Activated CD8-positive, alpha-beta T cell treated with anti-CD3 and anti-CD28 coated beads for 36 hours (primary cell): ENCODE measurements around the gene NMUR2. TPM values are rescaled to one million over a fixed set of nuclear protein-coding genes. Genes with fewer than 3 reads are reported as not detected.

Experiments used
- ATAC-seq: fragments of 200-7000 bp; cut with Tn5 transposase; one replicate; pipeline ENCODE4 v1.10.0; 2021; ENCODE audit warnings: mild to moderate bottlenecking, moderate library complexity
- CTCF ChIA-PET: fragments of 350-600 bp; sonication (Branson Sonifier 250); formaldehyde crosslinking; loops from one replicate; lab custom pipeline; 2021; ENCODE audit warnings: antibody characterized with exemption; lab: Charles Lee
- POLR2A ChIA-PET: fragments of 350-600 bp; sonication (Branson Sonifier 250); formaldehyde crosslinking; loops from one replicate; lab custom pipeline; 2021; ENCODE audit warnings: antibody characterized with exemption; lab: Charles Lee
- DNase-seq: peaks from one replicate; pipeline ENCODE4 v3.0.0-alpha.2; 2020
- H3K27ac Mint-ChIP-seq: one replicate; pipeline ENCODE4 v1.8.0; 2021; ENCODE audit warnings: mild to moderate bottlenecking, mixed read lengths
- H3K27me3 Mint-ChIP-seq: one replicate; pipeline ENCODE4 v1.8.0; 2021; ENCODE audit warnings: mixed read lengths
- H3K36me3 Mint-ChIP-seq: one replicate; pipeline ENCODE4 v1.8.0; 2021; ENCODE audit warnings: low read depth, mixed read lengths
- H3K4me1 Mint-ChIP-seq: one replicate; pipeline ENCODE4 v1.8.0; 2021; ENCODE audit warnings: low read depth, mixed read lengths
- H3K4me3 Mint-ChIP-seq: one replicate; pipeline ENCODE4 v1.8.0; 2021; ENCODE audit warnings: mild to moderate bottlenecking, moderate library complexity, mixed read lengths
- H3K9me3 Mint-ChIP-seq: one replicate; pipeline ENCODE4 v1.8.0; 2021; ENCODE audit warnings: mixed read lengths
- intact Hi-C: fragments of 100-400 bp; cut with micrococcal nuclease; formaldehyde crosslinking; loops from one replicate; pipeline ENCODE4 v1.10.0; 2022
- total RNA-seq, 2 experiments: library from RNA; stranded (reverse); gene quantifications; one replicate each; pipeline ENCODE4 v1.2.3, GENCODE V29; 2021
- TF ChIP-seq, protein P1 (sequence below): fragments of 200-600 bp; IDR thresholded peaks from one replicate; pipeline ENCODE4 v1.8.0; 2022; ENCODE audit warnings: antibody characterized with exemption, mild to moderate bottlenecking

Gene NMUR2
- total RNA-seq, 2 experiments from 2014 or later: not detected

DNA sequence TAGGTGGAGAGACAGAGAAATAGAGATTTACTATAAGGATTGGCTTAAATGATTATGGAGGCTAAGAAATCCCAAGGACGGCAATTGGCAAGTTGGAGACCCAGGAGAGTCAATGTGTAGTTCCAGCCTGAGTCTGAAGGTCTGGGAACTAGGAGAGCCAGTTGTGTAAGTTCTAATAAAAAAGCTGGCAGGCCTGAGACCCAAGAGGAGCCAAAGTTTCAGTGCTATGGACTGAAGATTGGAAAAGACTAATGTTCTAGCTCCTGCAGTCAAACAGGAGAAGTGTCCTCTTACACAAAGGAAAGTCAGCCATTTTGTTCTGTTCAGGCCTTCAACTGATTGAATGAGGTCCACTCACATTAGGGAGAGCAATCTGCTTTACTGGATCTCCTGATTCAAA is 50.0 kb downstream of the NMUR2 start:
- TF ChIP-seq, protein P1, sequence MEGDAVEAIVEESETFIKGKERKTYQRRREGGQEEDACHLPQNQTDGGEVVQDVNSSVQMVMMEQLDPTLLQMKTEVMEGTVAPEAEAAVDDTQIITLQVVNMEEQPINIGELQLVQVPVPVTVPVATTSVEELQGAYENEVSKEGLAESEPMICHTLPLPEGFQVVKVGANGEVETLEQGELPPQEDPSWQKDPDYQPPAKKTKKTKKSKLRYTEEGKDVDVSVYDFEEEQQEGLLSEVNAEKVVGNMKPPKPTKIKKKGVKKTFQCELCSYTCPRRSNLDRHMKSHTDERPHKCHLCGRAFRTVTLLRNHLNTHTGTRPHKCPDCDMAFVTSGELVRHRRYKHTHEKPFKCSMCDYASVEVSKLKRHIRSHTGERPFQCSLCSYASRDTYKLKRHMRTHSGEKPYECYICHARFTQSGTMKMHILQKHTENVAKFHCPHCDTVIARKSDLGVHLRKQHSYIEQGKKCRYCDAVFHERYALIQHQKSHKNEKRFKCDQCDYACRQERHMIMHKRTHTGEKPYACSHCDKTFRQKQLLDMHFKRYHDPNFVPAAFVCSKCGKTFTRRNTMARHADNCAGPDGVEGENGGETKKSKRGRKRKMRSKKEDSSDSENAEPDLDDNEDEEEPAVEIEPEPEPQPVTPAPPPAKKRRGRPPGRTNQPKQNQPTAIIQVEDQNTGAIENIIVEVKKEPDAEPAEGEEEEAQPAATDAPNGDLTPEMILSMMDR: no peak
- Mint-ChIP-seq H3K9me3 (no peaks in the 10 kb centered on the region), H3K4me1 (no peaks in the 10 kb centered on the region), H3K27me3 (peaks cover 2% of the 10 kb centered on the region), H3K36me3 (no peaks in the 10 kb centered on the region), H3K4me3 (no peak overlapping the region), H3K27ac (no peak overlapping the region)
- intact Hi-C loops: no loop called here
- POLR2A ChIA-PET: interaction anchor here (0.6 kb wide), 1 partner anchor 455 kb away, joined by 3 read pairs; no protein-coding TSS in a partner anchor
- CTCF ChIA-PET: no interaction called here
- ATAC-seq (no peak), DNase-seq (no peak)

DNA sequence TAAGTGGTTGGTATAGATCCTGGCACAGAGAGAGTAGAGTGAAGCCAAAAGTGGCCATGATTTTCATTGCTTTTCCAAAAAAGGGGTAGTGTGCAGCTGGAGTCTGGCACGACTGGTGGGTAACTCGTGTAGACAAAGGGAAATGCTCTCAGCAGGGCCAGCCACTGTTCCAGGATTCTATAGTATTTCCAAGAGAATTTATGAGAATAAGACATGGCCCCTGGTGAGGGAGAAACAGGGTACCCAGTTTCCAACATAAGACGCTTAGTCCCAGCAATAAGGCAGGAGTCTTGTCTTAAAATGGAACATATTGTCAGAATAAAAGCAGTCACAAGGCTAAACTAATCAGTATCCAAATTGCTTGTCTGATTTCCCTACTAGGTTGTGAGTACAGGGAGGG is 52.1 kb downstream of the NMUR2 start:
- TF ChIP-seq, protein P1: no peak
- Mint-ChIP-seq H3K9me3 (no peaks in the 10 kb centered on the region), H3K27me3 (peaks cover 2% of the 10 kb centered on the region), H3K4me1 (no peaks in the 10 kb centered on the region), H3K27ac (no peak overlapping the region), H3K4me3 (no peak overlapping the region), H3K36me3 (no peaks in the 10 kb centered on the region)
- DNase-seq (no peak), ATAC-seq (no peak)
- ChIA-PET CTCF (no interaction called here), POLR2A (no interaction called here)
- intact Hi-C loops: no loop called here

- no peak overlapping the region for H3K4me3 Mint-ChIP-seq
- DNase-seq: peak; percentile 49
- POLR2A ChIA-PET: no interaction called here
- TF ChIP-seq, protein P1: peak; percentile 74
- intact Hi-C loops: loop anchor here (5.0 kb wide), 1 partner anchor 523 kb away; no protein-coding TSS in a partner anchor
- no peak for ATAC-seq
- no peaks in the 10 kb centered on the region for H3K36me3 Mint-ChIP-seq
- no peaks in the 10 kb centered on the region for H3K9me3 Mint-ChIP-seq
- no peaks in the 10 kb centered on the region for H3K4me1 Mint-ChIP-seq
- CTCF ChIA-PET: interaction anchor here (0.7 to 3.6 kb wide), 20 partner anchors 11 to 713 kb away, joined by 3 to 28 read pairs (median 3); partner anchors contain the start of gene GLRA1
- H3K27me3 Mint-ChIP-seq: peaks cover 2% of the 10 kb centered on the region
- H3K27ac Mint-ChIP-seq: no peak overlapping the region
These were observed 55.2 kb downstream of the NMUR2 start for GRCh38 chr5:152349683-152350526.
